NCI-H146 (cell line): ENCODE data around the gene MUC15.
A peak's percentile ranks its signal among the peaks of the same experiment; 100 is the strongest.

Experiments
- DNase-seq: peaks from one replicate; lab custom pipeline; 2025; lab: John Stamatoyannopoulos, UW

Gene MUC15

GRCh38 chr11:26571861-26572654 is at the start of gene MUC15:
Gene MUC15, minus strand, starts transcription at chr11:26572263. Its CDS starts 5,169 bp downstream, at chr11:26567094.
- DNase-seq = no peak

GRCh38 chr11:26621132-26621531 is 49.1 kb upstream of the MUC15 start:
- no peak for DNase-seq

GRCh38 chr11:26620282-26621045 is 48.4 kb upstream of the MUC15 start:
- peak; percentile 77 for DNase-seq

- no peak for DNase-seq
Observed at GRCh38 chr11:26618441-26618840, 46.4 kb upstream of the MUC15 start.

- no peak for DNase-seq
Observed at GRCh38 chr11:26613759-26614158, 41.7 kb upstream of the MUC15 start.

GRCh38 chr11:26608507-26609146 is 36.6 kb upstream of the MUC15 start:
- no peak for DNase-seq

- DNase-seq = no peak
Observed at GRCh38 chr11:26607725-26608506, 35.9 kb upstream of the MUC15 start.

- DNase-seq = no peak
Observed at GRCh38 chr11:26599876-26600434, 27.9 kb upstream of the MUC15 start.

- DNase-seq = peak; percentile 79
Observed at GRCh38 chr11:26599425-26599824, 27.4 kb upstream of the MUC15 start.

- DNase-seq = peak; percentile 58
Observed at GRCh38 chr11:26597899-26598298, 25.8 kb upstream of the MUC15 start.

GRCh38 chr11:26597049-26597689 is 25.1 kb upstream of the MUC15 start:
- DNase-seq = peak; percentile 85

- peak; percentile 73 for DNase-seq
Observed at GRCh38 chr11:26595207-26595865, 23.3 kb upstream of the MUC15 start.

- DNase-seq = no peak
Observed at GRCh38 chr11:26593691-26594090, 21.6 kb upstream of the MUC15 start.

- no peak for DNase-seq
Observed at GRCh38 chr11:26587073-26587472, 15.0 kb upstream of the MUC15 start.

- no peak for DNase-seq
Observed at GRCh38 chr11:26584818-26585217, 12.8 kb upstream of the MUC15 start.

- DNase-seq = no peak
Observed at GRCh38 chr11:26583550-26583949, 11.5 kb upstream of the MUC15 start.

- DNase-seq = no peak
Observed at GRCh38 chr11:26580929-26581328, 8.9 kb upstream of the MUC15 start.

GRCh38 chr11:26579683-26580082 is 7.6 kb upstream of the MUC15 start:
- DNase-seq = no peak

GRCh38 chr11:26578998-26579661 is 7.1 kb upstream of the MUC15 start:
- no peak for DNase-seq

- no peak for DNase-seq
Observed at GRCh38 chr11:26575946-26576345, 3.9 kb upstream of the MUC15 start.
